Small intestine (tissue), 7 donors: ENCODE measurements around the gene AKAP5. TPM values are rescaled to one million over a fixed set of nuclear protein-coding genes. Genes with fewer than 3 reads are reported as not detected.

Experiments
- DNase-seq, 2 donors: peaks; one replicate each; pipeline versions ENCODE4 v3.0.0 to v3.0.0-alpha.2; 2013
- FAIRE-seq: peaks from 2 replicates; lab custom pipeline; 2012; peaks lifted over from hg19 to GRCh38; lab: Jason Lieb, UNC
- H3K27ac ChIP-seq, 3 donors: one replicate each; pipeline ENCODE4 v1.5.1; 2013; ENCODE audit warnings: low read length in 2 of 3, mild to moderate bottlenecking in 2 of 3, control low read depth in 1 of 3, inconsistent platforms in 1 of 3, low read depth in 1 of 3, moderate library complexity in 1 of 3
- H3K27me3 ChIP-seq, 3 donors: one replicate each; pipeline ENCODE4 v1.6.1; 2013; ENCODE audit warnings: low read length in 3 of 3, inconsistent platforms in 1 of 3; ENCODE audit not compliant: control insufficient read depth in 3 of 3, insufficient read depth in 3 of 3
- H3K36me3 ChIP-seq, 3 donors: one replicate each; pipeline ENCODE4 v1.6.1; 2013; ENCODE audit warnings: low read length in 3 of 3, inconsistent platforms in 1 of 3, low read depth in 1 of 3, mild to moderate bottlenecking in 1 of 3, moderate library complexity in 1 of 3; ENCODE audit not compliant: control insufficient read depth in 3 of 3, insufficient read depth in 2 of 3
- H3K4me1 ChIP-seq, 3 donors: one replicate each; pipeline ENCODE4 v1.6.1; 2013; ENCODE audit warnings: low read length in 2 of 3, inconsistent platforms in 1 of 3, low read depth in 1 of 3, mild to moderate bottlenecking in 1 of 3, moderate library complexity in 1 of 3; ENCODE audit not compliant: control insufficient read depth in 3 of 3, insufficient read depth in 2 of 3
- H3K4me3 ChIP-seq, 3 donors: one replicate each; pipeline ENCODE4 v1.5.1; 2013; ENCODE audit warnings: low read length in 3 of 3, control low read depth in 1 of 3, inconsistent platforms in 1 of 3, low read depth in 1 of 3, mild to moderate bottlenecking in 1 of 3, moderate library complexity in 1 of 3
- H3K9me3 ChIP-seq, 2 donors: one replicate each; pipeline ENCODE4 v1.6.1; 2013; ENCODE audit warnings: low read depth in 1 of 2, low read length in 1 of 2; ENCODE audit not compliant: control insufficient read depth in 2 of 2, insufficient read depth in 1 of 2
- WGBS, 3 donors: extraction: QIAGEN DNeasy Blood & Tissue Kit; methylation state at CpG; one replicate each; pipeline ENCODE4 v1.1.7; 2013; 5-methylcytosine and 5-hydroxymethylcytosine counted together
- polyA plus RNA-seq, 4 donors: library from polyadenylated mRNA; stranded (reverse) in 3 of 4; unstranded in 1 of 4; fragments of 200-250 nt in 3 of 4; fragments of 120-200 nt in 1 of 4; gene quantifications; one replicate each; pipeline versions ENCODE4 v1.2.1 to v1.2.3, GENCODE V29; 2013
- donor health status: healthy with polysubstance abuse.
- donor health status: control.
- donor health status: control.
- donor health status: Bipolar disorder and iron deficiency.
- donor health status: healthy.

AKAP5 gene
- polyA plus RNA-seq, 4 donors, result 0.27 to 6.9 (median 0.58) TPM

- peak; percentile 45 to 69 for DNase-seq
- Histone ChIP-seq H3K27ac (peak overlapping the region; percentile 67 to 100 (median 100)), H3K4me3 (peak overlapping the region in 2 of 3 donors; percentile 4 to 8), H3K27me3 (no peaks in the 10 kb centered on the region), H3K4me1 (peaks cover 4 to 30% (median 18%) of the 10 kb centered on the region in 3 donors), H3K9me3 (no peaks in the 10 kb centered on the region), H3K36me3 (peaks cover 0 to 5% (median 0%) of the 10 kb centered on the region in 3 donors)
- no peak for FAIRE-seq
- 19 to 28% (median 21%) methylated on average over 8 of the region's 8 CpGs for WGBS, 3 donors
Observed at GRCh38 chr14:64501411-64502171, 36.3 kb downstream of the AKAP5 start.

GRCh38 chr14:64502456-64502855 lies 37.2 kb downstream of the AKAP5 start:
- DNase-seq (peak in 1 of 2 donors; percentile 18), FAIRE-seq (no peak)
- H3K4me1 ChIP-seq, result peaks cover 4 to 30% (median 19%) of the 10 kb centered on the region in 3 donors
- peak overlapping the region in 2 of 3 donors; percentile 91 to 99 for H3K4me3 ChIP-seq
- peaks cover 0 to 5% (median 0%) of the 10 kb centered on the region in 3 donors for H3K36me3 ChIP-seq
- H3K27ac ChIP-seq, result peak overlapping the region; percentile 98 to 100 (median 100)
- no peaks in the 10 kb centered on the region for H3K9me3 ChIP-seq
- 28 to 41% (median 35%) methylated on average over 6 of the region's 6 CpGs for WGBS, 3 donors
- H3K27me3 ChIP-seq, result no peaks in the 10 kb centered on the region

GRCh38 chr14:64502887-64503433 lies 37.7 kb downstream of the AKAP5 start:
- Histone ChIP-seq H3K4me3 (peak overlapping the region; percentile 91 to 99 (median 92)), H3K27me3 (no peaks in the 10 kb centered on the region), H3K9me3 (no peaks in the 10 kb centered on the region), H3K27ac (peak overlapping the region; percentile 98 to 100 (median 100)), H3K36me3 (peaks cover 0 to 5% (median 0%) of the 10 kb centered on the region in 3 donors), H3K4me1 (peaks cover 4 to 30% (median 24%) of the 10 kb centered on the region in 3 donors)
- WGBS, 3 donors, result 0 to 1% (median 0%) methylated on average over 29 of the region's 29 CpGs
- no peak for FAIRE-seq
- DNase-seq, result peak; percentile 35 to 67

GRCh38 chr14:64503434-64504309 lies 38.4 kb downstream of the AKAP5 start, which contains the start of gene ZBTB25:
Gene ZBTB25 (minus strand): TSS chr14:64503838. CDS start chr14:64490533, 13,305 bp downstream.
- FAIRE-seq (no peak), DNase-seq (peak; percentile 89 to 95)
- Histone ChIP-seq H3K36me3 (peaks cover 0 to 2% (median 0%) of the 10 kb centered on the region in 3 donors), H3K27me3 (no peaks in the 10 kb centered on the region), H3K4me1 (peaks cover 4 to 30% (median 28%) of the 10 kb centered on the region in 3 donors), H3K4me3 (peak within 1 kb of the TSS; percentile 91 to 99 (median 92)), H3K9me3 (no peaks in the 10 kb centered on the region), H3K27ac (peak within 1 kb of the TSS; percentile 98 to 100 (median 100))
- WGBS, 3 donors, result 0 to 1% (median 0%) methylated on average over 70 to 87 of the region's 87 CpGs

- no peak for FAIRE-seq
- Histone ChIP-seq H3K36me3 (no peaks in the 10 kb centered on the region), H3K9me3 (no peaks in the 10 kb centered on the region), H3K4me3 (peak within 1 kb of the TSS; percentile 91 to 99 (median 92)), H3K27me3 (no peaks in the 10 kb centered on the region), H3K27ac (peak within 1 kb of the TSS; percentile 98 to 100 (median 100)), H3K4me1 (peaks cover 4 to 32% (median 30%) of the 10 kb centered on the region in 3 donors)
- peak; percentile 66 to 93 for DNase-seq
- WGBS, 3 donors, result 0 to 1% (median 0%) methylated on average over 36 to 63 of the region's 63 CpGs
Observed at GRCh38 chr14:64504310-64504896, 39.1 kb downstream of the AKAP5 start, which contains the start of gene ZBTB1. Gene ZBTB1 (plus strand): TSS chr14:64504770. CDS start chr14:64521505, 16,735 bp downstream.

- H3K27ac ChIP-seq, result peak overlapping the region; percentile 98 to 100 (median 100)
- no peaks in the 10 kb centered on the region for H3K9me3 ChIP-seq
- FAIRE-seq, result no peak
- H3K4me1 ChIP-seq, result peaks cover 4 to 29% (median 25%) of the 10 kb centered on the region in 3 donors
- H3K4me3 ChIP-seq, result peak overlapping the region; percentile 91 to 99 (median 92)
- DNase-seq, result peak; percentile 91 to 93
- 0% methylated on average over 55 to 68 of the region's 68 CpGs for WGBS, 3 donors
- no peaks in the 10 kb centered on the region for H3K36me3 ChIP-seq
- H3K27me3 ChIP-seq, result no peaks in the 10 kb centered on the region
Observed at GRCh38 chr14:64504897-64505794, 39.8 kb downstream of the AKAP5 start.

GRCh38 chr14:64506721-64507120 lies 41.4 kb downstream of the AKAP5 start:
- no peaks in the 10 kb centered on the region for H3K9me3 ChIP-seq
- peaks cover 3 to 37% (median 17%) of the 10 kb centered on the region in 3 donors for H3K4me1 ChIP-seq
- no peaks in the 10 kb centered on the region for H3K36me3 ChIP-seq
- peak overlapping the region in 1 of 3 donors; percentile 17 for H3K4me3 ChIP-seq
- DNase-seq (peak in 1 of 2 donors; percentile 23), FAIRE-seq (no peak)
- 10 to 24% (median 15%) methylated on average over 3 of the region's 3 CpGs for WGBS, 3 donors
- peak overlapping the region in 2 of 3 donors; percentile 33 to 62 for H3K27ac ChIP-seq
- no peaks in the 10 kb centered on the region for H3K27me3 ChIP-seq
